Smooth muscle cell of the brain vasculature (primary cell): ENCODE results near the gene SLC10A7.

ENCODE experiments used
- DNase-seq: peaks from one replicate; pipeline ENCODE4 v3.0.0-alpha.2; 2012; ENCODE audit warnings: low read depth, low spot score

The SLC10A7 gene

GRCh38 chr4:146521541-146522097, at the start of gene SLC10A7:
SLC10A7 (minus strand) TSS chr4:146521940; CDS start chr4:146521717, 223 bp downstream.
- DNase-seq, result no peak

GRCh38 chr4:146567396-146567795, 45.7 kb upstream of the SLC10A7 start:
- no peak for DNase-seq

DNA sequence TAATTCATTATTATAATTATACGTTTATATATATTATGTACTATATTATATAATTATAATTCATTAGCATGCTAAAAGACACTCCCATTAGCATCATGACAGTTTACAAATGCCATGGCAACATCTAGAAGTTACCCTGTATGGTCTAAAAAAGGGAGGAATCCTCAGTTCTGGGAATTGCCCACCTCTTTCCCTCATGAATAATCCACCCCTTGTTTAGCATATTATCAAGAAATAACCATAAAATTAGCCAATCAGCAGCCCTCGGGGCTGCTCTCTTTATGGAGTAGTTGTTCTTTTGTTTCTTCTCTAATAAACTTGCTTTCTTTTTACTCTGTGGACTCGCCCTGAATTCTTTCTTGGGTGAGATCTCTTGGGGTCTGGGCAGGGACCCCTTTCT, 42.8 kb upstream of the SLC10A7 start:
- no peak for DNase-seq

DNA sequence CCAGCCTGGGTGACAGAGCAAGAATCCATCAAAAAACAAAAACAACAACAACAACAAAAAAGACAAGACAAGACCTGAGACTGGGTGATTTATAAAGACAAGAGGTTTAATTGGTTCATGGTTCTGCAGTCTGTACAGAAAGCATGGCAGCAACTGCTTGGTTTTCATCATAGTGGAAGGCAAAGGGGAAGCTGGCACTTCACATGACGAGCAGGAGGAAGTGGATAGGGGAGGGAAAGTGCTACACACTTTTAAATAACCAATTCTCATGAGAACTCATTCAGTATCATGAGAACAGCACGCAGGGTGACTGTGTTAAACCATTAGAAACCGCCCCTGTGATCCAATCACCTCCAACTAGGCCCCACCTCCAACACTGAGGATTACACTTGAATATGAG, 28.4 kb upstream of the SLC10A7 start:
- no peak for DNase-seq

GRCh38 chr4:146548443-146548842, 26.7 kb upstream of the SLC10A7 start:
- DNase-seq, result no peak

DNA sequence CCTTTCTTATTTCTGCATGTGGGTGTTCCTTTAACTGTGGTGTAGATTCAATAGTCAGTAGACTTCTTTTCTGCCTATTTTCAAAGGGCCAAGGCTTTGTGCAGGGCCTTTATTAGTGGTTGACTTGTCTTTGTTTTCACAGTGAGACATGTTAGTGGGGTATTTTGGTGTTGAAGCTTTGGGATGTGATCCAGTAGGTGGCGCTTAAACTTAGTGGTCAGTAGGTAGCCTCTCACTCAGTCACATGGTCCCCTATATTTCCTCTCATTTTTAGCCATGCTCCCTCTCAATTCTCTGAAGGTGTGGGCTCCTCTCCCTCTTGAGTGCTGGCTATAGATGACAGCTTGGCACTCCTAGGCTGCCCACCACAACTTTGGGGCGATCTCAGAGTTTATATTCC, 23.4 kb upstream of the SLC10A7 start:
- DNase-seq, result no peak

GRCh38 chr4:146534178-146534577, 12.4 kb upstream of the SLC10A7 start:
- no peak for DNase-seq

GRCh38 chr4:146525754-146526153, 4.0 kb upstream of the SLC10A7 start:
- no peak for DNase-seq

DNA sequence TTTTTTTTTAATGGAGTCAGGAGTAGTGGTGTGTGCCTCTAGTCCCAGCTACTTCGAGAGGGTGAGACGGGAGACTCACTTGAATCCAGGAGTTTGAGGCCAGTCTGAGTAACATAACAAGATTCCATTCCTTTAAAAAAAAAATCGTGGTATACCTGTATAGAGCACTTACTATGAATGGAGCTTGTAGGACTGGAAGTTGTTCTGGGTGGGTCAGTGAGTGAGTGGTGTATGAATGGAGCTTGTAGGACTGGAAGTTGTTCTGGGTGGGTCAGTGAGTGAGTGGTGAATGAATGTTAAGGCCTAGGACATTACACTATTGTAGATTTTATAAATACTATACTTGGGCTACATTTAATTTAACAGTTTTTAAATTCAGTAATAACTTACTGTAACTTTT, 2.9 kb upstream of the SLC10A7 start:
- no peak for DNase-seq

GRCh38 chr4:146522869-146523205, 1.1 kb upstream of the SLC10A7 start:
- no peak for DNase-seq

DNA sequence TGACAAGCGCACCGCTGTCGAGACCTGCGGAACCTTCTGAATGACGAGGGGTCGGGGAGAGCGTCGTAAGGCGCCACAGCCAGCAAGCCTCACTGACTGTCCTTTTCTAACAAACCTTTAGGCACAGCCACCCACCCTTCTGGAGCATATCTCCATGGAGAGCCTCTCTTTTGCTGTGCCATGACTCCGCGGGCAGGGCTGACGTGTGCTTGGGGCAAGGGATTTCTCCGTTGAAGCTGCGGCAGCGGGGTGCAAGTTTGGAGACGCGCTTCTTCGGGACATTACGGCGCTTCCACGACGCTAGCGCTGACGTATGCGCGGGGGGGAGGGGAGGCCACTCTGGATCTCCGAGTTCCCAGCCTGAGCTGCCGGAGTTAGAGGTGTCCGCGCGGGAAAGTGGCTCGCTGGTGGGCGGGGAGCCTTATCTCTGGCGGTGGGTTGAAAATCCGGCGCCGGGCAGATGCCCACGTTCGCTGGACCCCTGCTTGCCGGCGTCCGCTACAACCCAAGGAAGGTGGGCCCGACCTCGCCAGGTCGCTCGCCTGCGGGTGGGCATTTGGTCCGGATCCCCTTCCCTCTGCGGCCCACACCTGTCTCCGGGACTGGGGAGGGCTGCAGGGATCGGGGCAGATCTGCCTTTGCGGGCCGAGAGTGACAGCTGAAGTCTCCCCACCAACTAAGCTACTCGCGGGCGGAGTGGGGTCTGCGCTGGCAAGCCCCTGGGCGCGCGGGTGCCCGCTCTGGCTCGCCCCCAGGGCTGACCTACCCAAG, 543 bp upstream of the SLC10A7 start:
- peak; percentile 55 for DNase-seq

- no peak for DNase-seq
Observed at GRCh38 chr4:146520896-146521540, 722 bp downstream of the SLC10A7 start.

- DNase-seq, result no peak
Observed at GRCh38 chr4:146514651-146515357, 6.9 kb downstream of the SLC10A7 start.

GRCh38 chr4:146513548-146513947, 8.2 kb downstream of the SLC10A7 start:
- no peak for DNase-seq

GRCh38 chr4:146511381-146511780, 10.4 kb downstream of the SLC10A7 start:
- DNase-seq, result no peak

DNA sequence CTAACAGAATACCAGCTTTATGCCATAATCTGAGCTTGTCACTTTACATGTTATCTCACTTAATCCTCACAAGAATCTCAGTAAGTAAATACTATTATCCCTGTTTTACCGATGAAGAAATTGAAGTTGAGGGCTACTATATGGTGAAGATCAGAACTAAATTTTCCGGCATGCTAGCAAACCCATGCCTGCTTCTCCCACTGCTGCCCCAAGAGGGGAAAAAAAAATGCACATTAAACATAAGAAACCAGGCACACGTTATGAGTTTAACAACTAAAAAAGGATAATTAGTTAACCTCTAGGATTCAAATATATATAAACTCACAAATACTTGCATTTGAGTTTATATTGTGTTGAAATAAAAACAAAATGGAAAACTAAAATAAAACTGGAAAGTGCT, 10.8 kb downstream of the SLC10A7 start:
- DNase-seq, result no peak

- DNase-seq, result no peak
Observed at GRCh38 chr4:146508229-146508939, 13.4 kb downstream of the SLC10A7 start.

DNA sequence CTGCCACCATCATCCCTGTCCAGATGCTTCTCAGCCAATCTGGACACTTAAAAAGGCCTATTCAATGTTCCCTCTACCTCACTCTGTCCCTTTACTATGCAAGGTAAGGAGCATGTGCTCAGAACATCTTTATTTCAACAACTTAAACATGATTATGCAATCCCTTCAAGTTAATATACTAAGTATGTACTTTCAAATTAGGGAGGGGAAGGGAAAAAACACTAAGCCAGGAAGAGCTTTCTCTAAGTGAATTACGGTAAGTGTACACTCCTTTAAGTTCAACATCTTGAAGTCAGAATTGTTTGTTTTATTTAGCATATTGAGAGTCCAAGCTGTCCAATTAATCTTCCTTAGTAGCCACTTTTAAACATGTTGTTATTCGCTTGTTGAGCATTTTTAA, 14.1 kb downstream of the SLC10A7 start:
- no peak for DNase-seq

GRCh38 chr4:146506272-146506671, 15.5 kb downstream of the SLC10A7 start:
- DNase-seq, result no peak

- no peak for DNase-seq
Observed at GRCh38 chr4:146500216-146500615, 21.5 kb downstream of the SLC10A7 start.

GRCh38 chr4:146498291-146498690, 23.4 kb downstream of the SLC10A7 start:
- DNase-seq, result no peak

GRCh38 chr4:146495269-146495668, 26.5 kb downstream of the SLC10A7 start:
- DNase-seq, result no peak
